ENCODE measurements around the gene TPST2.

The TPST2 gene

GRCh38 chr22:26610072-26610958, 20.4 kb upstream of the TPST2 start:
- peak; percentile 75 for DNase-seq

- no peak for DNase-seq
Measured at GRCh38 chr22:26609287-26609686, 19.4 kb upstream of the TPST2 start.

GRCh38 chr22:26608129-26608528, 18.2 kb upstream of the TPST2 start:
- DNase-seq = no peak

- no peak for DNase-seq
Measured at GRCh38 chr22:26606611-26607010, 16.7 kb upstream of the TPST2 start.

- DNase-seq = no peak
Measured at GRCh38 chr22:26604368-26604767, 14.4 kb upstream of the TPST2 start.

- no peak for DNase-seq
Measured at GRCh38 chr22:26602127-26602526, 12.2 kb upstream of the TPST2 start.

GRCh38 chr22:26601726-26602125, 11.8 kb upstream of the TPST2 start:
- DNase-seq = no peak

- no peak for DNase-seq
Measured at GRCh38 chr22:26599505-26599904, 9.6 kb upstream of the TPST2 start.

GRCh38 chr22:26597480-26597879, 7.5 kb upstream of the TPST2 start:
- DNase-seq = no peak

- DNase-seq = no peak
Measured at GRCh38 chr22:26597026-26597425, 7.1 kb upstream of the TPST2 start.

GRCh38 chr22:26593763-26594162, 3.8 kb upstream of the TPST2 start:
- no peak for DNase-seq

GRCh38 chr22:26592421-26592891, 2.5 kb upstream of the TPST2 start:
- no peak for DNase-seq

- peak; percentile 50 for DNase-seq
Measured at GRCh38 chr22:26589367-26589844, 526 bp downstream of the TPST2 start.

- DNase-seq = no peak
Measured at GRCh38 chr22:26588729-26589366, 1.1 kb downstream of the TPST2 start.

GRCh38 chr22:26587991-26588613, 1.8 kb downstream of the TPST2 start:
- no peak for DNase-seq

- DNase-seq = no peak
Measured at GRCh38 chr22:26586556-26587325, 3.2 kb downstream of the TPST2 start.

GRCh38 chr22:26585104-26585790, 4.7 kb downstream of the TPST2 start:
- no peak for DNase-seq

- no peak for DNase-seq
Measured at GRCh38 chr22:26584010-26584409, 5.9 kb downstream of the TPST2 start.

- no peak for DNase-seq
Measured at GRCh38 chr22:26581633-26582168, 8.2 kb downstream of the TPST2 start.

GRCh38 chr22:26581026-26581425, 8.9 kb downstream of the TPST2 start:
- no peak for DNase-seq

- DNase-seq = no peak
Measured at GRCh38 chr22:26580240-26580962, 9.5 kb downstream of the TPST2 start.
